Suprapubic skin (tissue), 4 donors: ENCODE results near the gene LAMA5. TPM values are rescaled to one million over a fixed set of nuclear protein-coding genes. Genes with fewer than 3 reads are reported as not detected.
A peak's percentile ranks its signal among the peaks of the same experiment; 100 is the strongest.

Source experiments
- DNase-seq, 2 donors: peaks; one replicate each; pipeline ENCODE4 v3.0.0-alpha.2; 2019; ENCODE audit warnings: low spot score in 2 of 2
- H3K27ac ChIP-seq: fragments of 200-600 bp; sonication (generic); one replicate; pipeline ENCODE4 v1.5.1; 2019
- H3K27me3 ChIP-seq: fragments of 200-600 bp; sonication (generic); one replicate; pipeline ENCODE4 v1.5.1; 2019
- H3K36me3 ChIP-seq: fragments of 200-600 bp; sonication (generic); one replicate; pipeline ENCODE4 v1.5.1; 2019
- H3K4me1 ChIP-seq: fragments of 200-600 bp; sonication (generic); one replicate; pipeline ENCODE4 v1.5.1; 2019
- H3K4me3 ChIP-seq: fragments of 200-600 bp; sonication (generic); one replicate; pipeline ENCODE4 v1.5.1; 2019; ENCODE audit warnings: mild to moderate bottlenecking
- H3K9me3 ChIP-seq: fragments of 200-600 bp; sonication (generic); one replicate; pipeline ENCODE4 v1.5.1; 2019
- CTCF ChIP-seq, 2 donors: fragments of 200-600 bp in 1 of 2; fragments of 450-650 bp in 1 of 2; sonication (generic) in 1 of 2; IDR thresholded peaks; one replicate each; pipeline ENCODE4 v1.5.1; 2016 to 2019; ENCODE audit warnings: antibody characterized with exemption in 2 of 2, mild to moderate bottlenecking in 1 of 2, moderate library complexity in 1 of 2
- EP300 ChIP-seq: sonication (generic); formaldehyde crosslinking; IDR thresholded peaks from one replicate; pipeline ENCODE4 v1.6.1; 2017; ENCODE audit warnings: antibody characterized with exemption
- POLR2A ChIP-seq, 2 donors: fragments of 450-650 bp; IDR thresholded peaks; one replicate each; pipeline ENCODE4 v1.6.1; 2017; ENCODE audit warnings: antibody characterized with exemption in 2 of 2, mild to moderate bottlenecking in 2 of 2, moderate library complexity in 2 of 2
- POLR2AphosphoS5 ChIP-seq, 3 donors: sonication (generic); formaldehyde crosslinking; IDR thresholded peaks; one replicate each; pipeline ENCODE4 v1.6.1; 2017; ENCODE audit warnings: antibody characterized with exemption in 3 of 3
- WGBS: methylation state at CpG from one replicate; pipeline ENCODE4 v1.1.5; 2018; 5-methylcytosine and 5-hydroxymethylcytosine counted together
- total RNA-seq, 4 donors: library from RNA; depleted of rRNA; stranded (reverse); fragments of >200 nt; gene quantifications; one replicate each; pipeline ENCODE4 v1.1.0, GENCODE V29; 2016

The LAMA5 gene
- total RNA-seq, 4 donors from 2014 or later, result 200 to 623 (median 316) TPM

GRCh38 chr20:62363920-62364851, 2.9 kb downstream of the LAMA5 start:
- Histone ChIP-seq H3K9me3 (no peaks in the 10 kb centered on the region), H3K27me3 (peaks cover 8% of the 10 kb centered on the region), H3K27ac (peak overlapping the region; percentile 94), H3K4me1 (peaks cover 94% of the 10 kb centered on the region), H3K4me3 (peak overlapping the region; percentile 83), H3K36me3 (no peaks in the 10 kb centered on the region)
- TF ChIP-seq EP300 (no peak), CTCF (IDR thresholded peaks at IDR 0.05) (no peak), POLR2A (IDR thresholded peaks at IDR 0.05) (no peak), POLR2AphosphoS5 (IDR thresholded peaks at IDR 0.05) (no peak)
- 61% methylated on average over 2 of the region's 22 CpGs for WGBS
- peak in 1 of 2 donors; percentile 63 for DNase-seq

- WGBS, result 46% methylated on average over 7 of the region's 20 CpGs
- Histone ChIP-seq H3K27me3 (peaks cover 8% of the 10 kb centered on the region), H3K27ac (peak overlapping the region; percentile 47), H3K4me1 (peaks cover 94% of the 10 kb centered on the region), H3K4me3 (peak overlapping the region; percentile 24), H3K36me3 (no peaks in the 10 kb centered on the region), H3K9me3 (no peaks in the 10 kb centered on the region)
- peak in 1 of 2 donors; percentile 60 for DNase-seq
- TF ChIP-seq CTCF (IDR thresholded peaks at IDR 0.05) (no peak), POLR2A (IDR thresholded peaks at IDR 0.05) (no peak), EP300 (no peak), POLR2AphosphoS5 (IDR thresholded peaks at IDR 0.05) (no peak)
Measured at GRCh38 chr20:62362991-62363919, 3.9 kb downstream of the LAMA5 start.

- H3K4me1 ChIP-seq, result peaks cover 94% of the 10 kb centered on the region
- no peak overlapping the region for H3K4me3 ChIP-seq
- H3K27ac ChIP-seq, result peak overlapping the region; percentile 47
- no peaks in the 10 kb centered on the region for H3K9me3 ChIP-seq
- no peak for DNase-seq
- H3K27me3 ChIP-seq, result peaks cover 8% of the 10 kb centered on the region
- H3K36me3 ChIP-seq, result no peaks in the 10 kb centered on the region
- no peak for TF ChIP-seq POLR2AphosphoS5 (IDR thresholded peaks at IDR 0.05)
- TF ChIP-seq CTCF (IDR thresholded peaks at IDR 0.05), result no peak
- no peak for TF ChIP-seq POLR2A (IDR thresholded peaks at IDR 0.05)
- TF ChIP-seq EP300, result no peak
- WGBS, result 35% methylated on average over 5 of the region's 13 CpGs
Measured at GRCh38 chr20:62362590-62362940, 4.5 kb downstream of the LAMA5 start.

- H3K27me3 ChIP-seq, result peaks cover 8% of the 10 kb centered on the region
- no peak for TF ChIP-seq CTCF (IDR thresholded peaks at IDR 0.05)
- H3K9me3 ChIP-seq, result no peaks in the 10 kb centered on the region
- 64% methylated on average over 23 of the region's 34 CpGs for WGBS
- no peaks in the 10 kb centered on the region for H3K36me3 ChIP-seq
- H3K4me3 ChIP-seq, result no peak overlapping the region
- H3K27ac ChIP-seq, result peak overlapping the region; percentile 2
- H3K4me1 ChIP-seq, result peaks cover 94% of the 10 kb centered on the region
- peak in 1 of 2 donors; percentile 66 for DNase-seq
Measured at GRCh38 chr20:62361799-62362589, 5.1 kb downstream of the LAMA5 start.
